Measurements from ENCODE around the gene ALOX15. TPM values are rescaled to one million over a fixed set of nuclear protein-coding genes. Genes with fewer than 3 reads are reported as not detected.

Gene ALOX15
- total RNA-seq, 4 donors from 2014 or later: not detected

DNA sequence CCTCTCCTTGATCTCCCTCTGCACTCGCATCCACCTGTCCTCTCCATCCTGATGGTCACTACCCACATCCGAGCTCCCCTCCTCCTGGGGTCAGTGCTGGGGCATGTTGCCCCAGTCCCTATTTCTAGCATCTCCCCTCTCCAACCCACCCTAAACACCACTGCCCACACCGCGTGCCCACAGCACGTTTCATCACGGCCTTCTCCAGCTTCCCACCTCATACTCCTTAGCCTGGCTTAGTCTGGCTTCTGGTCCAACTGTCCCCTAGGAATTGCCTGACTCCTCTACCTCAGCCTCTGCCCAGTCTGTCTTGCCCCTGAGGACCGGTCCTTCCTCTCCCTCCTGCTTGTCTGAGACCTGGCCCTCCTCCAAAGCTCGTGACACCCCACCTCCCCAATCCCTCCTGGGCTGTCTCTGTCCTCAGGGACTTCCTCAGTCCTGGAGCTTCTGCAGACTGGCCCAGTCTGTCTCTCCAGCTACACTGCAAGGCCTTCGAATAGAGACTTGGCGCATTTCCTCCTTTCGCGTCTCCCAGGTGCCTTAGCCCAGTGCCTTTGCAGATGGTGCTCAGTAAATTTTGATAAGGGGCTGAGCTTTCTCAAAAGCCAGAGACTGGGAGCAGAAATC lies 4.9 kb downstream of the ALOX15 start:
- no peak for TF ChIP-seq POLR2A (IDR thresholded peaks at IDR 0.05)
- TF ChIP-seq, protein P1, sequence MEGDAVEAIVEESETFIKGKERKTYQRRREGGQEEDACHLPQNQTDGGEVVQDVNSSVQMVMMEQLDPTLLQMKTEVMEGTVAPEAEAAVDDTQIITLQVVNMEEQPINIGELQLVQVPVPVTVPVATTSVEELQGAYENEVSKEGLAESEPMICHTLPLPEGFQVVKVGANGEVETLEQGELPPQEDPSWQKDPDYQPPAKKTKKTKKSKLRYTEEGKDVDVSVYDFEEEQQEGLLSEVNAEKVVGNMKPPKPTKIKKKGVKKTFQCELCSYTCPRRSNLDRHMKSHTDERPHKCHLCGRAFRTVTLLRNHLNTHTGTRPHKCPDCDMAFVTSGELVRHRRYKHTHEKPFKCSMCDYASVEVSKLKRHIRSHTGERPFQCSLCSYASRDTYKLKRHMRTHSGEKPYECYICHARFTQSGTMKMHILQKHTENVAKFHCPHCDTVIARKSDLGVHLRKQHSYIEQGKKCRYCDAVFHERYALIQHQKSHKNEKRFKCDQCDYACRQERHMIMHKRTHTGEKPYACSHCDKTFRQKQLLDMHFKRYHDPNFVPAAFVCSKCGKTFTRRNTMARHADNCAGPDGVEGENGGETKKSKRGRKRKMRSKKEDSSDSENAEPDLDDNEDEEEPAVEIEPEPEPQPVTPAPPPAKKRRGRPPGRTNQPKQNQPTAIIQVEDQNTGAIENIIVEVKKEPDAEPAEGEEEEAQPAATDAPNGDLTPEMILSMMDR (IDR thresholded peaks at IDR 0.05): no peak
- Histone ChIP-seq H3K4me3 (no peak overlapping the region), H3K36me3 (no peaks in the 10 kb centered on the region), H3K27me3 (peaks cover 0 to 4% of the 10 kb centered on the region in 2 donors), H3K4me1 (peaks cover 0 to 11% (median 8%) of the 10 kb centered on the region in 4 donors), H3K9me3 (no peaks in the 10 kb centered on the region), H3K27ac (no peak overlapping the region)
- no peak for DNase-seq

DNA sequence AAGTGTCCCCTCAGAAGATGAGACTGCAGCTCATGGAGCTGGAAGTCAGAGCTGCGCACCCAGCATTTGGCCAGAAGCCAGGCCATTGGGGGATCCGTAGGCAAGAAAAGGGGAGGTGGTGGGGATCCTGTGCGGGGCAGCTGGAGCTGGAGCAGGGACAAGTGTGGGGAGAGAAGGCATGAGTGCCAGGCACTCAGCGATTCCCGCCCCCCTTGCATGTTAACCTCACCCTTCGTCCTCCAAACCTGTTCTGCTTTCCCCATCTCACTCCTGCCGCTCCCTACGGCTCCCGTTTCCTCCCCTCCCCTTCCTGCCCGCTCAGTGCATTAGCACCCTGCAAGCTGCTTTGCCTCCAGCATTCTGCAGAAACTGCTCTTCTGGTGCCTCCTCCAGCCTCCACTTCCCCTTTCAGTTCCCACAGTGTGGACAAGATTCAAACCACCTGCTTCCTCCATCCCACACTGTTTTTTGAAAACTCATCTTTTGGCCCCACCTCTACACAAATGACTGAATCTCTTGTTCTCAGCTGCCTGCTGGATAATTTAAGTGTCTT lies 5.6 kb downstream of the ALOX15 start:
- no peaks in the 10 kb centered on the region for H3K36me3 ChIP-seq
- peaks cover 0 to 4% of the 10 kb centered on the region in 2 donors for H3K27me3 ChIP-seq
- peak overlapping the region in 1 of 4 donors; percentile 12 for H3K4me3 ChIP-seq
- TF ChIP-seq POLR2A (IDR thresholded peaks at IDR 0.05): no peak
- TF ChIP-seq, protein P1 (IDR thresholded peaks at IDR 0.05): no peak
- DNase-seq: peak in 2 of 3 donors; percentile 48 to 63
- peaks cover 0 to 11% (median 6%) of the 10 kb centered on the region in 4 donors for H3K4me1 ChIP-seq
- no peak overlapping the region for H3K27ac ChIP-seq
- H3K9me3 ChIP-seq: no peaks in the 10 kb centered on the region

- peak in 1 of 3 donors; percentile 23 for DNase-seq
- Histone ChIP-seq H3K36me3 (no peaks in the 10 kb centered on the region), H3K4me3 (no peak overlapping the region), H3K27me3 (peaks cover 0 to 4% of the 10 kb centered on the region in 2 donors), H3K9me3 (no peaks in the 10 kb centered on the region), H3K4me1 (peaks cover 0 to 11% (median 6%) of the 10 kb centered on the region in 4 donors), H3K27ac (no peak overlapping the region)
- TF ChIP-seq, protein P1 (IDR thresholded peaks at IDR 0.05): no peak
- TF ChIP-seq POLR2A (IDR thresholded peaks at IDR 0.05): no peak
Measured at GRCh38 chr17:4634976-4635375, 6.5 kb downstream of the ALOX15 start.

DNA sequence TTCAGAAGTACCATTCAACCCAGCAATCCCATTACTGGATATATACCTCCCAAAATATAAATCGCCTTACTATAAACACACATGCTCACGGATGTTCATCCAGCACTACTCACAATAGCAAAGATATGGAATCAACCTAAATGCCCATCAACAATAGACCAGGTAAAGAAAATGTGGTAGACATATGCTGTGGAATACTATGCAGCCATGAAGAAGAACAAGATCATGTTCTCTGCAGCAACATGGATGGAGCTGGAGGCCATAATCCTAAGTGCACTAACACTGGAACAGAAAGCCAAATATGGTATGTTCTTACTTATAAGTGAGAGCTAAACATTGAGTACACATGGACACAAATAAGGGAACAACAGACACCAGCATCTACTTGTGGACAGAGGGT lies 7.8 kb downstream of the ALOX15 start:
- no peaks in the 10 kb centered on the region for H3K36me3 ChIP-seq
- H3K9me3 ChIP-seq: no peaks in the 10 kb centered on the region
- H3K4me1 ChIP-seq: peaks cover 0 to 11% (median 3%) of the 10 kb centered on the region in 4 donors
- TF ChIP-seq, protein P1 (IDR thresholded peaks at IDR 0.05): no peak
- TF ChIP-seq POLR2A (IDR thresholded peaks at IDR 0.05): no peak
- no peak overlapping the region for H3K27ac ChIP-seq
- DNase-seq: no peak
- no peak overlapping the region for H3K4me3 ChIP-seq
- H3K27me3 ChIP-seq: no peaks in the 10 kb centered on the region

- Histone ChIP-seq H3K27me3 (no peaks in the 10 kb centered on the region), H3K9me3 (no peaks in the 10 kb centered on the region), H3K4me1 (peaks cover 0 to 11% (median 3%) of the 10 kb centered on the region in 4 donors), H3K4me3 (no peak overlapping the region), H3K36me3 (no peaks in the 10 kb centered on the region), H3K27ac (no peak overlapping the region)
- TF ChIP-seq, protein P1 (IDR thresholded peaks at IDR 0.05): no peak
- TF ChIP-seq POLR2A (IDR thresholded peaks at IDR 0.05): no peak
- DNase-seq: no peak
Measured at GRCh38 chr17:4632581-4632920, 8.9 kb downstream of the ALOX15 start.
